ENCODE results near the gene KCNJ12. TPM values are rescaled to one million over a fixed set of nuclear protein-coding genes. Genes with fewer than 3 reads are reported as not detected.
"Not testable (repeated sequence)": the region's sequence is repeated elsewhere in the genome, so short reads cannot be mapped to it uniquely, and the experiment has no call there.

The KCNJ12 gene
- total and polyA plus RNA-seq, 3 donors from 2014 or later, result 2.4 to 5.4 (median 2.8) TPM

GRCh38 chr17:21399474-21400186 is 23.5 kb downstream of the KCNJ12 start:
- no peak overlapping the region for H3K27ac ChIP-seq
- TF ChIP-seq POLR2A (IDR thresholded peaks at IDR 0.05), result no peak
- TF ChIP-seq, protein P1, sequence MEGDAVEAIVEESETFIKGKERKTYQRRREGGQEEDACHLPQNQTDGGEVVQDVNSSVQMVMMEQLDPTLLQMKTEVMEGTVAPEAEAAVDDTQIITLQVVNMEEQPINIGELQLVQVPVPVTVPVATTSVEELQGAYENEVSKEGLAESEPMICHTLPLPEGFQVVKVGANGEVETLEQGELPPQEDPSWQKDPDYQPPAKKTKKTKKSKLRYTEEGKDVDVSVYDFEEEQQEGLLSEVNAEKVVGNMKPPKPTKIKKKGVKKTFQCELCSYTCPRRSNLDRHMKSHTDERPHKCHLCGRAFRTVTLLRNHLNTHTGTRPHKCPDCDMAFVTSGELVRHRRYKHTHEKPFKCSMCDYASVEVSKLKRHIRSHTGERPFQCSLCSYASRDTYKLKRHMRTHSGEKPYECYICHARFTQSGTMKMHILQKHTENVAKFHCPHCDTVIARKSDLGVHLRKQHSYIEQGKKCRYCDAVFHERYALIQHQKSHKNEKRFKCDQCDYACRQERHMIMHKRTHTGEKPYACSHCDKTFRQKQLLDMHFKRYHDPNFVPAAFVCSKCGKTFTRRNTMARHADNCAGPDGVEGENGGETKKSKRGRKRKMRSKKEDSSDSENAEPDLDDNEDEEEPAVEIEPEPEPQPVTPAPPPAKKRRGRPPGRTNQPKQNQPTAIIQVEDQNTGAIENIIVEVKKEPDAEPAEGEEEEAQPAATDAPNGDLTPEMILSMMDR (IDR thresholded peaks at IDR 0.05), result no peak
- H3K27me3 ChIP-seq, result no peaks in the 10 kb centered on the region
- H3K4me1 ChIP-seq, result no peaks in the 10 kb centered on the region
- DNase-seq, result no peak
- 92 to 98% methylated on average over 5 to 13 of the region's 13 CpGs for WGBS, 2 donors
- H3K9me3 ChIP-seq, result no peaks in the 10 kb centered on the region
- no peaks in the 10 kb centered on the region for H3K36me3 ChIP-seq (ENCODE audit: low read depth, missing control alignments)
- H3K4me3 ChIP-seq, result no peak overlapping the region
- intact Hi-C loops (cut with DNase I; ENCODE audit: low total_unique reads), result no loop called here

DNA sequence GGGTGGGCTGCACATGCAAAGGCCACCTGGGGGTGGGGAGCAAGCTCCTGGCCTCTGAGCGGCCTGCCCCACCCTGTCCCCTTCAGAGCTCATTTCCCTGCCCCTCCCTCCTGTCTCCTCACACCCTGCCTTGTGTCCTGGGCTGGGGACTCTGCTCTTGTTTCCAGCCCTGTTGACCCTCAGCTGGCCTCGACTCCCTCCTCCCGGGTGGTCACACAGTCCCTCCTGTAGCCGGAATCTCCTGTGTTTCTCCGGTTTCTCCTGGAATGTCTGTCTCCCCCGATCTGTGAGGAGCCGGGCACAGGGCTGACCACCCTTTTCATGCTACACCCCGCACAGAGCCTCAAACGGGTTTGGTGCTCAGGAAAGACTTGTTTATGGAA is 24.0 kb downstream of the KCNJ12 start:
- H3K4me3 ChIP-seq; intact Hi-C loops (cut with DNase I; ENCODE audit: low total_unique reads); H3K27ac ChIP-seq; H3K4me1 ChIP-seq; DNase-seq; H3K27me3 ChIP-seq; H3K9me3 ChIP-seq; H3K36me3 ChIP-seq (ENCODE audit: low read depth, missing control alignments): not testable (repeated sequence)
- WGBS, 2 donors, result 74% methylated on average over 8 to 9 of the region's 9 CpGs

GRCh38 chr17:21400816-21401593 is 24.8 kb downstream of the KCNJ12 start:
- intact Hi-C loops (cut with DNase I; ENCODE audit: low total_unique reads), result no loop called here

DNA sequence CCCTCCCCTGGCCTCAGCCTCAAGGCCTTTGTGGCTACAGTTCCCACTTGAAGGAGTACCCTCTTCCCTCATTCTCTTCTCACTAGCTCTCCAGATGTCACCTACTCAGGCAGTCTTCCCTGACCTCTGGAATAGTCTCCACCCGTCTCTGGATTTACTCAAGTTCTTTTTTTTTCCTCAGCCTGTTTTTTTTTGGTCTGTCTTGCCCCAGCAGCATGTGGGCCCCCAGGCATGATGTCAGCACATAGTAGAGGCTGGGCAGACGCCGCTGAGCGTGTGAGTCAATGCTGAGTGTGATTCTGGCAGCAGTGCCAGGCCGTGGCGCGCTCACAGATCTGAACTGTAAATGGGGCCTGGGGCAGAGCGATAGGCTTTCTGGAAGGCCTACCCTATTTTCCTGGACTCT is 26.0 kb downstream of the KCNJ12 start:
- intact Hi-C loops (cut with DNase I; ENCODE audit: low total_unique reads); H3K4me1 ChIP-seq; H3K27me3 ChIP-seq; H3K27ac ChIP-seq; H3K4me3 ChIP-seq; H3K9me3 ChIP-seq; H3K36me3 ChIP-seq (ENCODE audit: low read depth, missing control alignments): not testable (repeated sequence)
- WGBS, 2 donors, result 52 to 67% methylated on average over 8 of the region's 8 CpGs
- peak; percentile 77 for DNase-seq

More at GRCh38 chr17:21400816-21401593, 24.8 kb downstream of the KCNJ12 start:
- Histone ChIP-seq H3K4me1 (no peaks in the 10 kb centered on the region), H3K4me3 (no peak overlapping the region), H3K27ac (no peak overlapping the region), H3K27me3 (no peaks in the 10 kb centered on the region), H3K9me3 (no peaks in the 10 kb centered on the region), H3K36me3 (ENCODE audit: low read depth, missing control alignments) (no peaks in the 10 kb centered on the region)
- 82 to 88% methylated on average over 11 to 15 of the region's 15 CpGs for WGBS, 2 donors
- TF ChIP-seq, protein P1 (IDR thresholded peaks at IDR 0.05), result no peak
- no peak for TF ChIP-seq POLR2A (IDR thresholded peaks at IDR 0.05)
- DNase-seq, result no peak

GRCh38 chr17:21402926-21403325 is 26.8 kb downstream of the KCNJ12 start:
- 91 to 94% methylated on average over 3 of the region's 3 CpGs for WGBS, 2 donors
- H3K36me3 ChIP-seq (ENCODE audit: low read depth, missing control alignments); H3K4me3 ChIP-seq; H3K27me3 ChIP-seq; intact Hi-C loops (cut with DNase I; ENCODE audit: low total_unique reads); H3K9me3 ChIP-seq; DNase-seq; H3K27ac ChIP-seq; H3K4me1 ChIP-seq: not testable (repeated sequence)

DNA sequence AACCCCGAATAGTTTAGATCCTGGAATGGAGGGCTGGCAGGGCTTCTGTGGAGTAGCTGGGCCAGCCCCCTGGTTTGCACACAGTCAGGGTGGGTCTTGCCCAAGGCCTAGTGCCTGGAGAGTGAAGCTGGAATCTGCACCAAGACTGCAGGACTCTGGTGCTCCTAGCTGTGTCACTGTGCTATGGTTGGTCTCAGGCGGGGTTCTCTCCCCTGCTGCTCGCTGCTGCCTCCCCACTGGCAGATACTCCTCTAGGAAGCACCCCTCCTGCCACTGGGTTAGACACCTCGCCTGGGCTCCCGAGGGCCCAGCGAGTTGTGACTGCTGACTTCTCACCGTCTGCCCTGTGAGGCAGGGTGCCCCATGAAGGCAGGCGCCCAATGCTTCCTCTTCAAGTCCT is 27.9 kb downstream of the KCNJ12 start:
- H3K36me3 ChIP-seq (ENCODE audit: low read depth, missing control alignments); H3K9me3 ChIP-seq; DNase-seq; intact Hi-C loops (cut with DNase I; ENCODE audit: low total_unique reads); H3K4me1 ChIP-seq; H3K4me3 ChIP-seq; H3K27me3 ChIP-seq; H3K27ac ChIP-seq: not testable (repeated sequence)
- 80 to 82% methylated on average over 2 to 7 of the region's 8 CpGs for WGBS, 2 donors

DNA sequence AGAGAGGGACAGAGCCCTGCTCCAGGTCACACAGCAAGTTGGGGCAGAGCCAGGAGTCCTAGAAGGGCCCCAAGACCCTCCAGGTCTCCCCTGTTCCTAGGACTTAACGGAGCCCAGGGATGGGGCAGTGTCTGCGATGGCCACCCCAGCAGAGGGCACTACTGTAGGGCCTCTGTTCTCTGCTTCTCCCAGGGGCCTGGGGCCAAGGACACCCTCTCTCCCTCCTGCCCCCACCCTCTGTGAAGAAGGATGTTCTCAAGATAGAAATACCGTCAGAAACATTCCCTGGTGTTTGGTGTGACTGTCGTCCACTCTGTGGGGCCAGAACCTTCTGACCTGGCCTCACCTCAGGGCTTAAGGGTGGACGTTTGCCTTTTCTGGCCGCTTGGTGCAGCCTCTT is 28.4 kb downstream of the KCNJ12 start:
- intact Hi-C loops (cut with DNase I; ENCODE audit: low total_unique reads); H3K4me1 ChIP-seq: not testable (repeated sequence)

GRCh38 chr17:21404956-21405731 is 29.0 kb downstream of the KCNJ12 start:
- H3K27me3 ChIP-seq; H3K4me3 ChIP-seq; DNase-seq; intact Hi-C loops (cut with DNase I; ENCODE audit: low total_unique reads); H3K36me3 ChIP-seq (ENCODE audit: low read depth, missing control alignments); H3K9me3 ChIP-seq; H3K27ac ChIP-seq; H3K4me1 ChIP-seq: not testable (repeated sequence)
- 77 to 80% methylated on average over 2 to 17 of the region's 26 CpGs for WGBS, 2 donors

More for the DNA sequence above, 28.4 kb downstream of the KCNJ12 start:
- H3K27ac ChIP-seq; H3K4me3 ChIP-seq; H3K27me3 ChIP-seq; H3K9me3 ChIP-seq; DNase-seq; H3K36me3 ChIP-seq (ENCODE audit: low read depth, missing control alignments): not testable (repeated sequence)
- WGBS, 2 donors, result 67% methylated on average over 4 to 6 of the region's 6 CpGs

- WGBS, 2 donors, result 78 to 81% methylated on average over 7 of the region's 7 CpGs
- H3K27ac ChIP-seq, result not testable (repeated sequence)
Observed at GRCh38 chr17:21405904-21406400, 29.8 kb downstream of the KCNJ12 start.

More at GRCh38 chr17:21405904-21406400, 29.8 kb downstream of the KCNJ12 start:
- DNase-seq; H3K4me3 ChIP-seq; H3K36me3 ChIP-seq (ENCODE audit: low read depth, missing control alignments); H3K4me1 ChIP-seq; intact Hi-C loops (cut with DNase I; ENCODE audit: low total_unique reads); H3K9me3 ChIP-seq; H3K27me3 ChIP-seq: not testable (repeated sequence)
